Muscle of back (tissue), 11 donors: ENCODE data around the gene ZDHHC3. TPM values are rescaled to one million over a fixed set of nuclear protein-coding genes. Genes with fewer than 3 reads are reported as not detected.
A peak's percentile ranks its signal among the peaks of the same experiment; 100 is the strongest.

ENCODE experiments used
- DNase-seq, 3 donors: peaks; one replicate each; pipeline versions ENCODE4 v3.0.0 to v3.0.0-alpha.2; 2013
- polyA plus RNA-seq, 10 donors: library from polyadenylated mRNA; unstranded; fragments of 120-200 nt; gene quantifications; one replicate each; pipeline ENCODE4 v1.2.1, GENCODE V29; 2013; ENCODE audit not compliant: insufficient read length in 10 of 10

The ZDHHC3 gene
- polyA plus RNA-seq, 10 donors = 38.2 to 52.7 (median 44.4) TPM

- DNase-seq = no peak
Measured at GRCh38 chr3:44899683-44900367, 76.1 kb downstream of the ZDHHC3 start.

- DNase-seq = no peak
Measured at GRCh38 chr3:44896440-44896839, 79.5 kb downstream of the ZDHHC3 start.

GRCh38 chr3:44894485-44894884, 81.5 kb downstream of the ZDHHC3 start:
- no peak for DNase-seq

- DNase-seq = peak in 1 of 3 donors; percentile 33
Measured at GRCh38 chr3:44893097-44893496, 82.9 kb downstream of the ZDHHC3 start.

GRCh38 chr3:44892689-44893088, 83.3 kb downstream of the ZDHHC3 start:
- no peak for DNase-seq

GRCh38 chr3:44890852-44891251, 85.1 kb downstream of the ZDHHC3 start:
- no peak for DNase-seq

- DNase-seq = no peak
Measured at GRCh38 chr3:44890258-44890657, 85.7 kb downstream of the ZDHHC3 start.

- no peak for DNase-seq
Measured at GRCh38 chr3:44887101-44887500, 88.9 kb downstream of the ZDHHC3 start.

- DNase-seq = no peak
Measured at GRCh38 chr3:44886561-44886960, 89.4 kb downstream of the ZDHHC3 start.

- peak in 1 of 3 donors; percentile 87 for DNase-seq
Measured at GRCh38 chr3:44885618-44886017, 90.4 kb downstream of the ZDHHC3 start.

GRCh38 chr3:44883999-44884431, 92.0 kb downstream of the ZDHHC3 start:
- DNase-seq = peak; percentile 39 to 91 (median 81)

- no peak for DNase-seq
Measured at GRCh38 chr3:44883213-44883955, 92.6 kb downstream of the ZDHHC3 start.

GRCh38 chr3:44880284-44880683, 95.7 kb downstream of the ZDHHC3 start:
- DNase-seq = no peak

- DNase-seq = no peak
Measured at GRCh38 chr3:44877333-44877732, 98.6 kb downstream of the ZDHHC3 start.

- no peak for DNase-seq
Measured at GRCh38 chr3:44875596-44875995, 100.4 kb downstream of the ZDHHC3 start.

Other genes with a start within 250 kb of the ZDHHC3 start
- 1 to 10 TPM; 5.1 to 8.8 (median 6.0) TPM for gene ZNF501, start 246.5 kb downstream of the ZDHHC3 start, polyA plus RNA-seq
- gene KIAA1143, start 214.6 kb downstream of the ZDHHC3 start, polyA plus RNA-seq = 10 to 100 TPM; 28.0 to 45.5 (median 35.0) TPM
- gene KIF15, start 214.4 kb downstream of the ZDHHC3 start, polyA plus RNA-seq = 10 to 100 TPM in 7 of 10 donors, 1 to 10 TPM in 3; 8.0 to 21.7 (median 11.4) TPM
- gene TMEM42, start 114.3 kb downstream of the ZDHHC3 start, polyA plus RNA-seq = 10 to 100 TPM; 11.4 to 14.5 (median 12.7) TPM
- gene TGM4, start 101.6 kb downstream of the ZDHHC3 start, polyA plus RNA-seq = under 1 TPM in 2 of 10 donors, not detected in 8; 0.04 TPM
- 10 to 100 TPM; 35.6 to 49.9 (median 41.3) TPM for gene EXOSC7, start 70 bp upstream of the ZDHHC3 start, polyA plus RNA-seq
- gene CLEC3B, start 50.1 kb upstream of the ZDHHC3 start, polyA plus RNA-seq = 100 to 1,000 TPM in 5 of 10 donors, 10 to 100 TPM in 5; 77.5 to 210 (median 102) TPM
- gene CDCP1, start 170.2 kb upstream of the ZDHHC3 start, polyA plus RNA-seq = 1 to 10 TPM in 2 of 10 donors, under 1 TPM in 8; 0.15 to 2.8 (median 0.28) TPM